Putamen (tissue), 1 donor: ENCODE results near the gene TRIM66.

Experiments used
- DNase-seq: peaks from one replicate; pipeline ENCODE4 v3.0.0-alpha.2; 2016; ENCODE audit warnings: low spot score

The TRIM66 gene

DNA sequence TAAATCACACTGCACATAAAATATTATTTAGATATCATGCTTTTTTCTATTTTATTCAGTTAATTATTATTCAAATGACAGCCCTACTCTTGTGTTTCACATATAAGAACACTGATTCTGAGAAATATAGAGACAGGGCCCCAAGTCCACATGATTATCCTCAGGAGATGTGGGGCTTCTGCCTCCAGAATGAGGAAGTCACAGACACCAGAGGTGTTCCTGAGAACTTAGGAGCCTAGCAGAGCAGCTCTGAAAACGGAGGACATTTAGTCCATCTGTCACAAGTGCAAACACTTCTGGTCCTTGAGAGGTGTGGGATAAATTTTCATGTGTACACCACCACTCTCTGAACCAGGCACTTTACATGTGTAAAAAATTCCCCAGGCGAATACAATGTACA is 26.2 kb downstream of the TRIM66 start:
- DNase-seq: no peak

DNA sequence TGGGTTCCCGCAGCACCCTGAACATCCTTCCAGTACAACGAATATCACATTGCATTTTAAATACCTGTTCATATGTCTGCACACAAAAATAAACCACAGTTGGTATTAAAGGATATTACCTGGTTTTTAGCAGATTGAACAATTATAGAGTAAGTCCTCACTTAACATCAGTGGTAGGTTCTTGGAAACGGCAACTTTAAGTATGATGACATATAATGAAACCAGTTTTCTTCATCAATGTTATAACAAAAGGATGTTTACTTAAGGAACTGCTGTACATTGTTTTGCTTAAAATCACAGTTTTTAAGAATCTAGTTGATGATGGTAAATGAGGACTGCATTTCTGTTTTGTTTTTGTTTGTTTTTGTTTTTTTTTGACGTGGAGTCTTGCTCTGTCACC is 28.0 kb downstream of the TRIM66 start:
- DNase-seq: no peak

DNA sequence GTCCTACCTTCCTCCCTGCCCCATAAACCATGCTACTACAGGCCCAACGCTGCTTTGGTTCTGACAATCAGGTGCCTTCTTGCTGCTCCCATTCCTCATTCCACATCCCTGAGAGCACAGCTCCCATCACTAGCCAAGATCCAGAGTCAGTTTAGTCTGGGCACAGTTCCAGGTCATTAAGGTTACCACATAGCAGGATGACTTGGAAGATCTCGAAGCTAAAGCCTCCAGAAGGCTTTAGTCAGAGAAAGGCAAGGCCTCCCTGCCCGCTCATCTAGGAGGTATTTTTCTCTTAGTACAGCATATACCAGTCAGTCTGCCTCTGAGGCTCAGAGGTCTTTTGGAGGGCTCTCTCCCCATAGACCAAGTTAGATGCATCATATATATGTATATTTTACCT is 30.3 kb downstream of the TRIM66 start:
- DNase-seq: no peak

DNA sequence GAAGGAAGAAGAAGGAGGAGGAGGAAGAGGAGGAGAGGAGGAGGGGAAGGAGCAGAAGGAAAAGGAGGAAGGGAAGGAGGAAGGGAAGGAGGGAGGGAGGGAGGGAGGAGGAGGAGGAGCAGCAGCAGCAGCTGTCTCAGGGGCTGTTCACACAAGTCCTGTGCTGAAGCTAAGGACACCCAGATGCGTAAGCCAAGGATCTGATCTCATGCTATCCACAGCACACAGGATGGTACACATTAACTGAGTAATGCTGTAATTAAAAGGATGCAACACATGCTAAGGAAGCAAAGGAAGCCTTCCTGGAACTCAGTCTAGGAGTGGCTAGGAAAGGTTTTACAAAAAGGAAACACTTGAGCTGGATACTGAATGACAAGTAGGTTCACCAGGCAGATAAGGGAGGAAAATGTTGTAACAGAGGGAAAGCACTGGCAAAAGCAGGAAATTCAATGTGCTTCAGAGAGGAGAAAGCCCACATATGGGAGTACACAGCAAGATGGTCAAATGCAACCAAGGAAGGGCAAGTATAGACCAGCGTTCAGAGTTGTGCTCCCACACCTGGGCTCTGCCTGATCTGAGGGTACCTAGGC is 32.0 kb downstream of the TRIM66 start:
- no peak for DNase-seq

DNA sequence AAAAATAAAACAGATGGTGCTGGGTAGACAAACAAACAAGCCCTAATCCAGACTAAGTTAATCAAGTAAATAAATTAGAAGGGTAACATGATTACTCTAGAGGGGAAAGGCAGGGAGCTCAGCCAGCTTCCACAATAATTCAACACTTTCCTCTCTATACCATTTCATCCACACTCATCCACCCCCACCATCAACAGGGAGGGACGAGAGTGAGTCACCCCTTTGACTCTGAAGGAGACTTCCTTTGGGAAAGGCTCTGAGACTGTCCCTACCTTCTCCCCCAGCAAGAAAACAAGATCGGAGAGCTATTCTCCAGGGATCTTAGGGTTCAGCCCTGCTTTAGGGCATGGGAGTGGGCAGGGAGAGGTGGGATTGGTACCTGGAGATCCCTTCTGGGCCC is 33.1 kb downstream of the TRIM66 start:
- no peak for DNase-seq

DNA sequence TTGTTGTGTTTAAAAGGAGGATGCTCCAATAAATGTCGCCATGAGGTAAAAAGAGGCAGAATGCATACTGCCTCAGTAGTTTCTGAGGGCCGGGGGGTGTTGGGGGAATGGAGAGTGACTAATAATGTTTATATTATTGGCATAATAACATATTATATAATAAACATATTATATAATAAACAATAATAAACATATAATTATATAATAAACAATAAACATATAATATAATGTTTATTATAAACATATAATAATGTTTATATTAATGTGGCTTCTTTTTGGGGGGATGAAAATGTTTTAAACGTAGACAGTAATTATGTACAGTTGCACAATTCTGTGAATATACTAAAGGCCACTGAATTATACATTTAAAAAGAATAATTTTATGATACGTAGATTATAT is 35.6 kb downstream of the TRIM66 start:
- no peak for DNase-seq

DNA sequence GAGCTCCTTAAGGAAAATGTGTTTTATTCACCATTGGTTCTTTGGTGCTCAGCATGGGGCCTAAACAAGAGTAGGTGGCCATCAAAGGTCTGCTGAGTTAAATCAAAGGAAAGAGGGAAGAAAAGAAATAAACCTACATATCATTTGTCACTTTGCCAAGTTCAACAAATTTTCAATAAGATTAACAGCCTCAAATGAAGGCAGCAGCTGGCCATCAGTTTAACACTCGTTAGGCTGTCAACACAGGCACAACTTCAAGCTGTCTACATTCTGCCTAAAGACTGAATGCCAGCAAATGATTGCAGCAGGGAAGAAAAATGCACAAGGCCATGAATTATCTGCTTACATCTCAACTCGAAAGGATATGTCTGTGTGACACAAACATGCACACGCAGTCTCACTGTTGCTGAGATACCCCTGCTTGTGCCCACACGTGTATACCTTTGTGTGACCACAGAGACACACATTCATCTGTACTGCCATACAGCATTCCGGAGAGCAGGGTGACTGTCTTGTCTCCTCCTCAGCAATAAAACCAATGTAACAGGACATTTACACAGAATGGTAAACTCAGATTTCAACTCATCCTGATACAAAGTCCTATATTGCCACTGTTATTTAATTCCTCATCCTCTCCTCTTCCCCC is 40.1 kb downstream of the TRIM66 start:
- DNase-seq: no peak

DNA sequence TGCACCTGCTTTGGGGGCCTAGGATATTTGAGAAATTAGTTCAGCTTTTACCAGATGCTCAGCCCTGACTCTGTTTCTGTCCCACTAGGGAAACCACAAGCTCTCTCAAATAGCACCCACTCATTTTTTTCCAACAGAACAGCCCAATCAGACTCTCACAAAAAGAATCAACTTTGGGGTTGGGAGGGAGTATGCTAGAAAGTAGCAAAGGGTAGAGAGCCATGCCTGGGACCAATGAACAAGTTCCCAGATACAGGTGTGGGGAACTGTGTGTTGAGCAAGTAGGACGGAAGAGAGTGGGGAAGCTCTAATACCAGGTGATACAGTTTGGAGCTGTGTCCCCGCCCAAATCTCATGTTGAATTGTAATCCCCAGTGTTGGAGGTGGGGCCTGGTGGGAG is 41.1 kb downstream of the TRIM66 start:
- no peak for DNase-seq

DNA sequence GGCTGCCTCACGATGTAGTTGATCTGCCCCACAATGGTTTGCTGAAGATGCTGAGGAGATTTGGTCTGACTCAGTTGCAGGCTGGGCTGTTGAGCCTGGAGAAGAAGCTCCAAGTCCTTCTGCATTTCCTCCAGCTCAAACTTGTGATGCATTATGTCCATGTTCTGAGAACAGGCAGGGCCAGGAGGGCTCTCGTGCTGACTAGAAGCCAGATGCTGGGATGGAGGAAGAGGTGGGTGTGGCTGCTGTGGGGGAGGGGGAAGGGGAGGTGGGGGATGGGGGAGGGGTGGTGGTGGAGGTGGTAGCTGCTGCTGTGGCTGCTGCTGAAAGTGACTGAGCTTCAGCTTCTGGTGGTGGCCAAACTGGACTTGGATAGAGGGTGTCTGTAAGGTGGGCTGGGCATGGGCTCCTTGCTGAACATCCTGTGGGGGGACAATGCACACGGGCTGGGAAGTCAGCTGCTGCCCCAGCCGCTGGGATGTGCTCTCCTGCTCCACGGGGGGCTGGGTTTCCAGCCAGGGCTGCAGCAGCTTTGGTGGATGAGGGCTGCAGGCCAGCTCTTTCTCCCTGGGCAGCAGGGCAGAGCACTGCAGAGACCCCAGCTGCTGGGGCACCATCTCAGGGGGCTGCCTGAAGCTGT is 42.1 kb downstream of the TRIM66 start:
- DNase-seq: no peak

DNA sequence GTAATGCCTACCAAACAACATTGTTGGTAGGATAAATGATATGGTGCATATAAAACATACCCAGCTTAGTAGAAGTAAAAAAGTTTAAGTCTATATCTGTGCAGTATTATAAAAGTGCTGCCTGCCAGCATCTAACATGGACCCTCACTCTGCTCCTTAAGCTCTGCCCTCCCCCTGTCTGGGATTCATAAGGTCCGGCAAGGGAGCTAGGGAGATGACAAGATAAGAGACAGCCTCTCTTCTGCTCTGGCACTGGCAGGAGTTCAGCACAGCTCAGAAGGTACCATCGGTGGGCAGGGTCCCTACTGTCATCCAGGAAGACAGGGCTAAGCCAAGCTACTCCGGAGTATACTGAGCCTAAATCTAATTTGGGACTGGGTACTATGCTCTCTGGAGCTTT is 42.8 kb downstream of the TRIM66 start:
- no peak for DNase-seq

DNA sequence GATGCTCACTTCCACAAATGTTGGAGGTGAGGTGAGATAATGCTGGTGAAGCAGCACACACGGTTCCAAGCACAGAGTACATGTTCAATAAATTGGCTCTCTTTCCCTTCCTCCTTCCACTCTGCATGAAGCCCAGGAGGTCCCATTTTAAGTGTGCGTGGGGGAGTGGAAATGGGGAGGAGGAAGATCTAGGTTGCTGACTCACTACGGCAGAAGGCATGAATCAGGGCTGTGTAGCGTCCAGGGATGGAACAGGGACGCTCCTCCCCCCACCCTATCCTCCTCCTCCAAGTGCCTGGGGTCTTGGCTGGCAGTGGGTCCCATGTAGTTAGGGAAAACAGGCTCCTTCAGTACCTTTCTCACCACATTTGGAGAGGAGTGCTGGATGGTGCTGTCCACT is 44.2 kb downstream of the TRIM66 start:
- DNase-seq: no peak

DNA sequence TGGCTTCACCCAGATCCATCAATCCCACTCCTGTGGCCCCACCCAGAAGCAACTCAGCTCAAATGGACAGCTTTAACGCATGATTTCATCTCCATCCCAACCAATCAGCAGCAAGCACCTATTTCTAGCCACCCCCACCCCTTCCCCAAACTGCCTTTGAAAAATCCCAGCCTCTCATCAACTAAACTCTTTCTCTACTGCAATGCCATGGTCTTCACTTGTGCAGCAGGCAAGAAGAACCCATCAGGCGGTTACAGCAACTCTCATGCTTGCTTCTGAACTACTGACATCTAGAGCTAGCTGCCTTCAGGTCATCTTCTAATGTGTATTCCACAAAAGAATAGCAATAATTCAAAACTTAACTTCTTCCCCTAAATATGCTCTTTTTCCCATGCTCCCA is 46.3 kb downstream of the TRIM66 start:
- DNase-seq: no peak

DNA sequence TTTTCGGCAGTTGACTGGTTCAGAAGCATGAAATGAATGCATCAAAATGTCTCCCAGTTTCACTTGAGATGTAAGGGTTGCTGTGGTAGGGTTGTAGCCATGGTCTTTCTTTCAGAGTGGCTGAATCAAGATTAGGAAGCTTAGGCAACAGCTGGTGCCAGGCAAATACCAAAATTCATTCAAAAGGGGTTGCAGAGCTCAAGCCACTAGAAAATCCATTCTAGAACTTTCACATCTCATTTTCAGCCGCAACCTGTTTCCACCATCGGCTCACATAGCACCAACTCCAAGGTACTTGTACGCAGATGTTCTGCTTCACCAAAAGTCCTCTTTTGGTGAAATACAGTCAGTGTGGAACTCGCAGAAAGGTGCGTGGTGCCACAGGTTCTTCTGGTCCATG is 48.0 kb downstream of the TRIM66 start:
- no peak for DNase-seq

DNA sequence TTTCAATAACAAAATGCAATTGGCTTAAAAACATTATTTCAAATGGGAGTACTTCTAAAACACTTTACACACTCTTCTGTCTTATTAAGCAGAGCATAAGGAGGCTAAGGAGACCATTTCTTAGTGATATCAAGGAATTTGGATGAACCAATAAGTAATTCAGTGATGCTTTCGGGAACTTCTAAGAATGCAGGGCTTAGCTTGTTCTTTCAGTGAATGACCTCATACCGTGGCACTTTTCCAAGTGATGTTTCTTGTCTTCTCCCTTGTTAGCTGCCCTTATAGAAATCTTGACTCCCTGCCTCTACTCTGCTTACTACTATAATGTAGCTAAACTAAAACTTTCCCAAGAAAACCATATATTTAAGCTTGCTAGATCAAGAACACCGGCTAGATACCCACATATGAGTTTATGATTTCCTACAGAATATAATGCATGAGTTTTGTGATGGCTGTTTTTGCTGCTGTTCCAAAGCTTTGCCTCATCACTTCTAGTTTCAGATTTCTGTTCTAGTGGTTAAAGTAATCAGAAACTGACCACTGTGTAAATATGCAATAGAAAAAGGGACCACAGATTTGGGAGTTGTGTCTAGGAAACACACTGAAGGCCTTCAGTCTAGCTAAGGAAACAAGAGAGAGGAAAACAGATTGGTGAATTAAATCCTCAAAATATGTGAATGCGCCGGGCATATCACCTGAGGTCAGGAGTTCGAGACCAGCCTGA is 50.9 kb downstream of the TRIM66 start:
- no peak for DNase-seq

DNA sequence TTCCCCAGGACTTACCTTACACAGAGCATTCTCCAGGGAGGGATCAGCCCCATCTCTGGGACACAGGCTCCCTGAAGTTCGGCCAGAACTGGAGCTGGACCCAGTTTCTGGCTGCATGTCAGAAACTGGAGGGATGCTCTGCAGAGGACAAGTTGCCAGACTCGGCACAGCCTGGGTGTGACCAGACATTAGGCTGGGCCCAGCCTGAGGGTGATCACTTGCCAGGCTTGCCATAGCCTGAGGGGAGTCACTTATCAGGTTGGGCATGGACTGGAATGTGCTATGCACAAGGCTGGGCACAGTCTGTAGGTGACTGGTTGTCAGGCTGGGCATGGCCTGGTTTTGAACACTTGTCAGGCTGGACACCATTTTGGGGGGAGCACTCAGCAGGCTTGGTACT is 57.8 kb downstream of the TRIM66 start:
- no peak for DNase-seq

DNA sequence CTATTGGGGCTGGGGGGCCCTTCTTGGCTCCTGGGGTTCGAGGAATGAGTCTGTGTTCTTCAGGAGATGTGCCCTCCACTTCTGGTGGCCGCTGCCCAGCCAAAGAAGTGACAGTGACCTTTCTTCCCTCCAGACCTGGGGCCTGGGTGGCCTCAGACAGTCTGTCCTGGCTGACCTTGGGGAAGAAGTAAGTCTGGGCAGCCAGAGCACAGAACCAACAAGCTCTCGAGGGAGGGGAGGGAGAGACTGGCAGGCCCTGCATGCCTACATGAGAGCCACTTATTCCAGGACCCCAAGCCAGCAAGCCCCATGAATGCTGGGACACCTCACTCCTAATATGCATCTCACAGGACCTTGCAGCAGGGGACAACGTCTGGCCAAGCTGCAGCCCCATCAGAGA is 61.3 kb downstream of the TRIM66 start:
- no peak for DNase-seq

DNA sequence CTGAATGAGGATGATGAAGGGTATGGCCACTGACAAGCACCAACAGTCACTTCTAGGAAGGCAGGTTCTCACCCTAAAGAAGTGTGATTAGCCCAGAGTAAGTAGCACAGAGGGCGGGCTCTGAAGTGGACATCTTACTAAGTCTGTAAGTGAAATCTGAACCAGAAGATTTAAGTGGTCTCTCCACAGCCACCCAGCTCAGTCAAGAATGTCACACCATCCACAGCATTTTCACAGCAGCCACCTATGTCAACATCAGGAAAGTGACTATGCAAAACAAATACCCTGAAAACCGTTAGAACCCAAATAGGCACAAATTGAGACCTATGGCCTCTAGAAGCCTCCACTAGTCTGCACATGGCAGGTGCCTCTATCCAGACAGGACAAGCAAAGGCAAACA is 65.4 kb downstream of the TRIM66 start:
- DNase-seq: no peak

DNA sequence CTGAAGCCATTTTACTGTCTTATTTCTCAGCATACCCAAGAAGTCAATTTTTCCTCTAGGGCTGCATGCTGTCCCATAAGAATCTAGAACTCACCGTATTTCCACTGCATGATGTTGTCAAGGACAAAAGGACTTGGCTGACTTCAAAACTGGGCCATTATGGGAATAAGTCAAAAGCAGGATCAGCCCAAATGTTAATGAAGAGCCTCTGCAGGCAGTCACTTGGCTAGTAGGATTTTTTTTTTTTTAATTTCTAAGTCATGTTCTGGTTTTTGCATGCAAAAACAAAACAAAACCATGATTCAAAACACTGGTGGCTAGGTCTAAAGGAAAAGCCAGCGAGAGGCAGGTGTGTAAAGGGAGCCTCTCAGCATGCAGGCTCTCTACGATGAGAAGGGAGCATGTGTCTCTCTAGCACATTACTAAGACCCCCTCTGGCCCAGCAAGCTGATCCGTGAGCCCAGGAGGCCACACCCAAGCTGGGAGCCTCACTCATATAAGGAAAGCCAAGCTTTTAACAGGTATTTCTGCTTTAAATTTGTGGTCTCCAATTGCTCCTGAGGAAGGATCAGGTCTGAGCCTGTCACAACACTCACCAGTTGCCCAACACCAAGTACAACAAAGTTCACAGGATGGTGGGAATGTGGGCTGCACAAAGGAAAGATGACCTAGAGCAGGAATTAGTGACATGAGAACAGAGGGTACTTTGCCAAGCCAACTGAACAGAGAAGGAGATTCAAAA is 67.0 kb downstream of the TRIM66 start:
- DNase-seq: no peak

DNA sequence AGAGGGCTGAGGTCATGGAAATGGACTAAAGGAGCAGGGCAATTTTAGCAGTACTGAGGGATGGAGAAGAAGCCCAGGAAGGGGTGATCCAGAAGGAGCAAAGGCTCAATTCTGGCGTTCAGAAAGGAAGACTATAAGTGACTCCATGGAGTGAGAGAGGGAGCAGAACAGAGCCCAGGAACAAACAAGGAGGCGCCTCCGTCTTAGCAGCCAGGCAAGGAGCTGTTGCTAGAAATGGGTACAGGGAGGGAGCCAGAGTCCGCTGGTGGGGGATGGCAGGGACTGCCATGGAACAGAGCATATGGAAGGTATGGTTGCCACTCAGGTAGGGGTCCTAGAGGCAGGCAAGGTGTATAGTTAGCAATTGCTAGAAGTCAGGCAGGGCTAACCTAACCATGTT is 68.0 kb downstream of the TRIM66 start:
- DNase-seq: no peak

DNA sequence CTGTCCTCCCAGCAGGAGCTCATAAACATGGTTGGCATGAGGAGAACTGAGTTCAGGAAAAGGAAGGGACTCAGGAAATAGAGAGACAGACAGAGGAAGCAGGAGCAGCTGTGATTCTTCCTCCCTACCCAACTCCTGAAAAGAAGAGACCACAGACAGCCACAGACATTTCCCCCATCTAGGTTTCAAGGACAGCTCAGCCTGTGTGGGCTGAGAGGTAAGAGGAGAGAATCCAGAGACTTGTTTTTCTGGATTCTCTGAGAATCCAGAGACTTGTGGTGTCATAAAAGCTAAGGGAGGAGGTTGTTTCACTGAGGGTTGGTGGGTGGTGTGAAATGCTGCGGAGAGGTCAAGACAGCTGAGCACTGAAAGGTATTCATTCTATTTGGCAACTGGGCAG is 69.4 kb downstream of the TRIM66 start:
- DNase-seq: no peak

DNA sequence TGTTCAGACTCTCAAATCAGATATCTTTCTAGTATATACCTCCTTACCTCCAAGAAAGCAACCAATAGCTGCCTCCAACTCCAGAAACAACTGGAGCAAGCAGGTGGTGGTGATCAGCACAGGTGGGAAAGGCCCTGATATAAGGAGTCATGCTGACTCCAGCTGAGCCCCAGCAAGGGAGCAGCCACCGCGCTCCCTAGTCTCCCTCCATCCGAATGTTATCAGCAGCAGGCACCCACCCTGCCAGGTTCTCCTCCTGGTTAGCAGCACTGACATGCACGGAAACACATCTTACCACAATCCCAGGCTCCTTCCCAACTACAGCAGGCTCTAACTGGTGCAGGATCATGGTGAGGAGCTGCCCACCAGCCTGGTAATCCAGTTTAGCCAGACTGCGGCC is 69.9 kb downstream of the TRIM66 start:
- no peak for DNase-seq

DNA sequence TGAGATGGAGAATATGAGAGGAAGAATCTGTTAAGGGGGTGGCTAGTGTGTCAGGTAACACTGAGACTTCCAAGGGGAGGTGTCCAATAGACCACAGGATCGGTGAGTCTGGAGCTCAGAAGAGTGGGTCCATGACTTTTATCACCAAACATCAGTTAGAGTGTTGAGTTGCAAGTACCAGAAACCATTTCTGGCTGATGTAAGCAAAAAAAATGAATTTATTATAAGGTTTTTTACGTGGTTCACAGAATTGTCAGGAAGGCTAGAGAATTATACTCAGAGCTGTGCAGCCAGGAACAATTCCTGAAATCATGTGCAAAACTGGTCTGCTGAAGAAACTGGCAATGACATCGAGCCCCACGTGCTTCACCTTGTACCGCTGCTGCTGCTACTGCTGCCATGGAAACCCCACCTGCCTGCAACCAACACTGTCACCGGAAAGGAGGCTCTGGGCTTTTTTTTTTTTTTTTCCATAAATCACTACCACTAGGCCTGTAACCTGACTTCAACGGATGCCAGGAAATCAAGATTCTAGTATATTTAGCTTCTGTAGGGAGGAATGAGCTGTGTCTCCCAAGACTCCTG is 71.8 kb downstream of the TRIM66 start:
- DNase-seq: peak; percentile 71
